HG03432 (cell line): ENCODE results near the gene COA4.
"Not testable (repeated sequence)": the region's sequence is repeated elsewhere in the genome, so short reads cannot be mapped to it uniquely, and the experiment has no call there.

Experiments
- ATAC-seq: cut with Tn5 transposase; IDR thresholded peaks from one replicate; pipeline ENCODE4 v1.9.1; 2021; ENCODE audit warnings: mild to moderate bottlenecking, moderate library complexity; ENCODE audit not compliant: unreplicated experiment

Gene COA4

GRCh38 chr11:73876424-73877310, at the start of gene COA4, which contains the start of gene PAAF1:
Gene COA4, minus strand, starts transcription at chr11:73876846. Its CDS starts 3,468 bp downstream, at chr11:73873378.
Gene PAAF1, plus strand, starts transcription at chr11:73876999. Its CDS starts 23 bp downstream, at chr11:73877022.
- ATAC-seq: peak; percentile 95

- ATAC-seq: no peak
Measured at GRCh38 chr11:73921180-73921579, 44.5 kb upstream of the COA4 start.

- ATAC-seq: no peak
Measured at GRCh38 chr11:73916435-73916834, 39.8 kb upstream of the COA4 start.

GRCh38 chr11:73914284-73914683, 37.6 kb upstream of the COA4 start:
- ATAC-seq: no peak

- no peak for ATAC-seq
Measured at GRCh38 chr11:73913472-73913871, 36.8 kb upstream of the COA4 start.

GRCh38 chr11:73912026-73912425, 35.4 kb upstream of the COA4 start:
- no peak for ATAC-seq

- no peak for ATAC-seq
Measured at GRCh38 chr11:73907191-73907590, 30.5 kb upstream of the COA4 start.

- no peak for ATAC-seq
Measured at GRCh38 chr11:73902303-73902702, 25.7 kb upstream of the COA4 start.

- ATAC-seq: no peak
Measured at GRCh38 chr11:73894725-73895335, 18.2 kb upstream of the COA4 start.

- ATAC-seq: no peak
Measured at GRCh38 chr11:73893041-73893440, 16.4 kb upstream of the COA4 start.

- no peak for ATAC-seq
Measured at GRCh38 chr11:73889536-73889935, 12.9 kb upstream of the COA4 start.

GRCh38 chr11:73889019-73889418, 12.4 kb upstream of the COA4 start:
- no peak for ATAC-seq

- no peak for ATAC-seq
Measured at GRCh38 chr11:73888244-73888643, 11.6 kb upstream of the COA4 start.

- no peak for ATAC-seq
Measured at GRCh38 chr11:73883856-73884255, 7.2 kb upstream of the COA4 start.

- not testable (repeated sequence) for ATAC-seq
Measured at GRCh38 chr11:73880449-73880848, 3.8 kb upstream of the COA4 start.

GRCh38 chr11:73878771-73879170, 2.1 kb upstream of the COA4 start:
- no peak for ATAC-seq

- no peak for ATAC-seq
Measured at GRCh38 chr11:73875840-73876239, 806 bp downstream of the COA4 start.

GRCh38 chr11:73875380-73875779, 1.3 kb downstream of the COA4 start:
- ATAC-seq: no peak

GRCh38 chr11:73872749-73873357, 3.8 kb downstream of the COA4 start:
- ATAC-seq: no peak

GRCh38 chr11:73870261-73870660, 6.4 kb downstream of the COA4 start:
- no peak for ATAC-seq

GRCh38 chr11:73869332-73869949, 7.2 kb downstream of the COA4 start:
- no peak for ATAC-seq
